Peyer's patch (tissue), 4 donors: ENCODE data around the gene HGD.

Experiments used
- CTCF ChIP-seq, 6 experiments: fragments of 450-650 bp in 4 of 6; fragments of 200-600 bp in 2 of 6; sonication (generic) in 1 of 6; IDR thresholded peaks; one replicate each; pipeline ENCODE4 v1.5.1; 2017 to 2019; ENCODE audit warnings: antibody characterized with exemption in 6 of 6, mild to moderate bottlenecking in 3 of 6, moderate library complexity in 1 of 6
- POLR2A ChIP-seq, 2 donors: fragments of 450-650 bp; IDR thresholded peaks; one replicate each; pipeline ENCODE4 v1.5.1; 2017; ENCODE audit warnings: antibody characterized with exemption in 2 of 2, mild to moderate bottlenecking in 2 of 2, moderate library complexity in 2 of 2

- TF ChIP-seq CTCF (IDR thresholded peaks at IDR 0.05) (no peak), POLR2A (IDR thresholded peaks at IDR 0.05) (no peak)
These were observed 41.8 kb downstream of the HGD start for GRCh38 chr3:120640231-120640630.
